NK-92 (cell line): ENCODE data around the gene COL18A1.
"Not testable (repeated sequence)": the region's sequence is repeated elsewhere in the genome, so short reads cannot be mapped to it uniquely, and the experiment has no call there.

Experiments used
- DNase-seq: peaks from one replicate; lab custom pipeline; 2025; ENCODE audit not compliant: unreplicated experiment; lab: John Stamatoyannopoulos, UW

The COL18A1 gene

DNA sequence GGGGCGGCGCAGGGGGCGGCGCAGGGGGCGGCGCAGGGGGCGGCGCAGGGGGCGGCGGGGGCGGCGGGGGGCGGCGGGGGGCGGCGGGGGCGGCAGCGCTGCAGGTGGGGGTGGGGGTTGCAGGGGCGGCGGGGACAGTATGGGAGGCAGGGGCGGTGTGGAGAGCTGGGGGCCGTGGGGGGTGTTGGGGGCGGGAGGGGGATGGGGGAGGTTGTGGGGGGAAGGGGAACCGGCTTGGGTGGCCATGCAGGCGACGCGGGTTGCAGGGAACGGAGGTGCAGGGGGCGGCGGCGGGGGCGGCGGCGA is 150.2 kb downstream of the COL18A1 start:
- no peak for DNase-seq

DNA sequence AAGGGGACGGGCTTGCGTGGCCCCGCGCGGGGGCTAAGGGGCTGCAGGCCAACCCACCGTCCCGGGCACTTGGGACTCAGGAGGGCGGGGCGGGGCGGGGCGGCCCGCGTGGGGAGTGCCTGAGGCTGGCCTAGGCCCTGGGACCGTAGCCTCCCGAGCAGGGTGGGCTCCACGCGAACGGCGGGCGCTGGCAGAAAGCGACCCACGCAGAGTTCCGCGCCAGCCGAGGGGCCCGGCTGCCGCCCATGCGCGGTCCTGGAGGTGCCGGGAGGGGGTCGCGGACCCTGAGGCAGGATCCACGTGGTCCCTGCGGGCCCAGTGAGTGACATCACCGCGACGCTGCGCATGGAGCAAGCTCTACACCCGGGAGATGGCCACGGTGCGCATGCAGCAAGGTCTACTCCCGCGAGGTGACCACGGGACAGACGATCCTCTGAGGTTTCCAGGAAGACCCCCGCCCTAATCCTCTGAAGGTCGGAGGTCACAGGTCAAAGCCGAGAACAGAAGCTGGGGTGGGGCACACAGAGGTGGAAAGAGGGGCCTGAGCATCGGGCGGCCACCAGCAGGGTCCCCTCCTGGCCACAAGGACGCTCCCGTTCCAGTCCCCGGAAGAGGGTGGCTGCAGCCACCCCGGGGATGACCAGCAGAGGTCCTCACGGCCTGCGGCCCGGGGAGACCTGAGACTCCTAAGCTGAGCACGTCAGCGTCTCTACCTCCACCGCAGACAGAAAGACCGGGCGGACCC is 150.8 kb downstream of the COL18A1 start:
- no peak for DNase-seq

DNA sequence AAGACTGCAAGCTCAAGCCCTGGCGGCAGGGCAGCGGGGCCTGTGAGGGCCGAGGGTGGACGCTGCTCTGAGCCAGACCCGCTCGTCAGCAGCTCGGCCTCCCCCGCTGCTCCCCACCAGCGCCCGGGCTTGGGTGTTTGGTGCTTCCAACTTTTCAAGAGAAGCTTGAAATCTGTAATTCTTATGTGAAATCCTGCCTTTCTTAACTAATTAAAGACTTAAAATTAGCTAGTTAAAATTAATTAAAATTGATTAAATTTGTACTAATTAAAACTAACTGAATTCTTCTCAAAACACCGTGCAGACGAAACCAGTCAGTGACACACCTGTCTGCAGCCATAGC is 151.3 kb downstream of the COL18A1 start:
- DNase-seq: no peak

DNA sequence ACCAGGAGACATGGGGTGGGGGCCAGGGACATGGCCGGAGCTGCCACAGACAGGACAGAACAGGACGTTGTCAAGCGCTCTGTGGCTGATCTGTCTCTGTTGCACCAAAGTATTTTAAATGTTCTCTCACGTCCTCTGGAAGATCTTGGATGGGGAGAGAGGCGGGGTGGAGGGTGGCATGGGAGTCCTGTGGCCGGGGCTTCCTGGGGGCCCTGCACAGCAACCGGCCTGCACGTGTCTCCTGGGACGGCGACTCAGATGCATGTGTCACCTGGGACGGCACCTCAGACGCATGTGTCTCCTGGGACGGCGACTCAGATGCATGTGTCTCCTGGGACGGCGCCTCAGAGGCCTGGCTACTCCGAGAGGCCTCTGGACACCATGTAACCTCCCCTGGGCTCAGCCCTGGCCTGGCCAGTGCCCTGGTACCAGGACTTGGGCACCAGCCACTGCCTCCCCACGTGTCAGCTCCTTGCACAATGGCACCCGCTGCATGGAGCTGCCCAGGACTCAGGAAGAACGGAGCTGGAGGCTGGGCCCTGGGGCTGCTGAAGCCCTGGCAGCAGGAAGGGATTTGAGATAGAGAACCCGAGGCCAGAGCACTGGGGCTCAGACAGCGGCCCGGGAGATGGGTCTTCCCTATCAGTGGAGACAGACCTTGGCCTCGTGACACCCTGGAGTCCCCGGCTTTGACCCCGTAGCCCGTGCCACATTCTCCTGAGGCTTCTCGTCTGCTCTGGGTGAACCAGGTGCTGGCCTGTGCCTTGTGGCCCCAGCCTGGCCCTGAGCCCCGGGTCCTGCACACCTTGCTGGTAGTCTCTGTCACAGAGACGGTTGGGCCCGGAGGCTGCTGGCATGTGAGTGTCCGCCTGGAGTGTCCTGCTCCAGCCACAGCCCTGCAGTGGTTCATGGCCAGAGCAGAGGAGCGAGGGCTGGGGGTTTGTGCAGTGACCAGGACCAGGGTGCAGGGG is 152.0 kb downstream of the COL18A1 start:
- DNase-seq: no peak

DNA sequence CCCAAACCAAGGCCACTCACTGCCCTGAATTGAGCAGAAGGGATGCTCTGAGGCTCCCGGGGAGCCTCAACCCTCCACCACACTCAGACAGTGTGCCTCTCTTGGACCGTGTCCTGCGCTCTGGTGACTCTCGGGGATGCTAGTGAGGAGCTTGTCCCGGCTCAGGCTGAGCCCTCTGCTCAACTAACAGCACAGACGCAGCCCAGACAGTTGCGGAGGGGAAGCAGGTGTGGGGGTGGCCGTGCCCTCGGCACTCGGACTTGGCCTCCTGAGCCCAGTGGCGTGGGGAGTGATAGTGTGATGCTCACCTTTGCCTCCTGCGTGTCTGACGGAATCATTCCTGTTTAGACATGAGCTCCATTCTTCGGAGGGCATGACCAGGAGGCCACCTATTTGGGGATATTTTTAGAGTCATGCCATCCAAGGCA is 152.7 kb downstream of the COL18A1 start:
- DNase-seq: no peak

DNA sequence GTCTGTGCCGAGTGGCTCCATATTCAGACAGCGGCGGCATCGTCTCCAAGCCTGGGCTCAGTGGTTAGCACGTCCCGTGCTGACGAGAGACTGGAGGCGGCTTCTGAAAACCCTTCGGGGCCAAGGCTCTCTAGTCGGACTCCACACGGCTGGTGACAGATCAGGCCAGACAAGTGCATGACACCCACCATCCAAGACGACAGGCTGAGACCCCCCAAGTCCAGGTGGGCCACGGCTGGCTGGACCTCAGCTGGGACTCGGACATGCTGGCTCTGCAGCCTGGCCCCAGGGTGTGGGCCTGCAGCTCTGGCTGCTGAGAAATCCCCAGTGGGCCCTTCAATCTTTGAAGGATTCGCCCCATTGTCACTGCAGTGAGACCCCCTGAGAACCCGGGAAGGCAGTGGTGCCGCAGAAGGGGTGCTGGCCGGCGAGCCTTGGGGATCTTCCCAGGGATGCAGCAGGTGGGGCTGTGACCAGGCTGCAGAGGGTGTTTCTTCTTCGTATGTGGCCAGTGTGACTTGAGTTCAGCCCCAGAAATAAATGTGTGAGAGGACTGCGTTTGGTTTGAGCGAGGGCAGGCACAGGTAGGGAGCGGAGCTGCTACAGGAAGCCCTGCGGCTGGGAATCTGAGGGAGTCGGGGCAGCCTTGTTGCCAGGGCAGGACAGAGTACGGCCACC is 153.2 kb downstream of the COL18A1 start:
- no peak for DNase-seq

DNA sequence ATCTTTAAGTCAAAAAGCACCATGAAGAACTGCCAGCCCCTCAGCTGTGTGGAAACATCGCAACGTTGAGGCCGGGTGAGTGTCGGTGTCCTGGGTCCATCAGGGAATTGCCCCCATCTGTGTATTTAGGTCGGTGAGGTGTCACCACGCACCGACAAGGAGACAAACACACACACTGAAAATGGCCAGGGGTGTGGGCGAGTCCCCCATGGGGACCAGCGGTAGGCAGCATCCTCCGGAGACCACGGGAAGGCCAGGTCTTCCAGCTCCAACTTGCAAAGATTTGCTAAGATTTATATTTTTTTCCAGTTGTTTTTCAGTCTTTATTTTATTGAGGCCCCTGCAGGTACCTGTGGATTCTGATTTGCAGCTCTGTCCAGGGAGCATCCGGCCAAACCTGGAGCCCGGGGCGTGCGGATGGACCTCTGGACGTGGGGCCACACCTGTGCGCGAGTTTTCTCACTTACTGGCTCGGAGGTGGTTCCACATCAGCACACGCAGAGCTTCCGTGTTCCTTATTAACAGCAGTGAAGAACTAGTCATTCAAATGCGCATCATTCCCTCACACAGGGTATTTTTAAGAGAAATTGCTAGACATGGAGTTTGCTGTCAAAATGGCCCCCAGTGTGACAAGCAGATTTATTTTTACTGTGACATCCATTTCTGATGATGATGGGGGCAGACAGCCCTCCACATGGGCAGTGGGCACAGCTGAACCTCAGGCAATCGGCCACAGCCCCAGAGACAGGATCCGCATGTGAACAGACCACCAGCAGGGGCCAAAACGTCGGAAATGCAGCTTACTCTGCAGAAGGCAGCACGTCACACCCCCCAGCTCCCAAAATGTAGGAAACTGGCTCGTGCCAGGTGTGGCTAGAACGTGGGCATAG is 154.5 kb downstream of the COL18A1 start:
- DNase-seq: no peak

DNA sequence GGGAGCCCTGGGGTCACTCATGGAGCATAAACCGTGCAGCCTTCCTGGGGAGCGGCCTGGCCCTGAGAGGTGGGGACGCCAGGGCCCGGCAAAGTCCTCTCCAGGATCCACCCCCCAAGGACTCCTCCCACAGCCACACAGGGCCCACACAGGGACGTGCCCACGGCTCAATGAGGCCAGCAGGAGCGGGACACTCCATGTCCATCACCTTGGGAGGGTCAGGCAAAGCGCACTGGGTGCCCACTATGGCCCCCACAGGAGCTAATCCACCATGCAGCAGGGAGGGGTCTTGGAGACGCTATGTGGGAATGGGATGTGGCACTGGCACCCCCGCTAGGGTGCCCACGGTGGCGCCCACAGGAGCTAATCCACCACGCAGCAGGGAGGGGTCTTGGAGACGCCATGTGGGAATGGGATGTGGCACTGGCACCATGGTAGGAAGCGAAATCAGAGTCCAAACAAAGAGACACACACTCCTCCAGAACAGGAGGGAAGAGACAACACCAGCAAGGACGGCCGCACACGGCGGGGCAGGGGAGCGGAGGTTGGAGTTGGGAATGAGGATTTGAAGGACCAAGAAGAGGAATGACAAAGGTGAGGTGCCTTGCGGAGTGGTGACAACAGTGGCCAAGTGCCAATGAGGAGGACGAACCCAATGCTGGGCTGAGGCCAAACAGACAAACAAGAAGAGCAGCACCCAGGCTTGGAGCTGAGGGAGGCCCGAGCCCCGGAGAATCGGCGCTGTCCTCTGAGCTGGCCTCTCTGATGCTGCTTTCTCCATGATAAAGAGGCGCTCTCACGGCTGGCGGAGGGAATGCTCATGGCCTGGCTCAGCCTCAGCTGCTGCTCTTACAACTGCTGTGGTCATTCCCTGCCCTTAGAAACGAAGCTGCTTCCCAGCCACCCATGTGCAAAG is 155.4 kb downstream of the COL18A1 start:
- no peak for DNase-seq

DNA sequence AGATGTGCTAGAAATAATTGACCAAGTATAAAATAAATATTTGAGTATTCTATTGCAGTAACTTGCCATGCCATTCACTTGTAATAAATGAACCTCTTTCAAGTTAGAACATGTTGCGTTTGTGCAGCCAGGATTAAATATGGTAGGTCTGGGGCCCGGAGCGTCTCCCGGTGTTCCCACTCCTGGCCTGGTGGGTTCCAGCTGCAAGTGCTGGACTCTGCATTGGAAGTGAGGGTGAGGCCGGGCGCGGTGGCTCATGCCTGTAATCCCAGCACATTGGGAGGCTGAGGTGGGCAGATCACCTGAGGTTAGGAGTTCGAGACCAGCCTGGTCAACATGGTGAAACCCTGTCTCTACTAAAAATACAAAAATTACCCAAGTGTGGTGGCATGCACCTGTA is 156.3 kb downstream of the COL18A1 start:
- not testable (repeated sequence) for DNase-seq

DNA sequence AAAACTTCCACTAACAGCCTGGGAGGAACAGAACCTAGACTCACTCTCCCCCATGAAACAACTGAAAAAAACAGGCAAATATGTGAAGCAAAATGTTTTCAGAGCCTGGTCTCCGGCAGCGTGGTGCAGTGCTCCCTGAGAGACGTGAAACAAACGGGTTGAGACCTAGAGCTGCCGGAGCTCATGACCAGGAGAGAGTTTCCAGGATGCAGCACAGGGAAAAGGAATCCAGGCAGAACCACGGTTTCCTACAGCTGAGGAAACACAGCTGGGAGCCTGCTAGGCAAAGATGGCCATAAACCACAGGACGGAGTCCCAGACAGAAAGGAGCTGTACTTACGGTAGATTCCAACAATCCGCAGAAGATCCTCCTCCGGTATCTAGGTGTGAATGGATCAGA is 157.4 kb downstream of the COL18A1 start:
- DNase-seq: no peak

DNA sequence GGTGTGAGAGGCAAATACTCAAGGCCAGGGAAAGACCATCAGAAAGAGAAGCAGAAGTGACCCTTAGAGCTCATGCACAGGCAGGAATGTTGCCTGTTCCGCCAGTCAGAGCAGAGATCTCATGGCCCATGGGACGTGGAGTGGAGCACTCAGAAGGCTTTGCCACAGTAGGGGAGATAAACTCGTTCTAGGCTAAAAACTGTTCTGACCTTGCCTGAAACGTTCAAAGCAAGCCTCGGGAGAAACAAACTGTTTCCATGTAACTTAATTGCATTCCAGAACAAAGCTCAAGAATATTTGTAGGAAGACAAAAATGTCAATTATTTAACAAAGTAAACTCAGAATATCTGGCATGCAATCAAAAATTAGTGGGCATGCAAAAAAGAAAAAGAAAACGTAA is 158.0 kb downstream of the COL18A1 start:
- no peak for DNase-seq
